ENCODE results near the gene POU3F4.

The POU3F4 gene

GRCh38 chrX:83508006-83508405 is at the start of gene POU3F4:
Gene POU3F4, plus strand, starts transcription at chrX:83508290. Its CDS starts 35 bp downstream, at chrX:83508325.
- DNase-seq = no peak

GRCh38 chrX:83469551-83469950 is 38.5 kb upstream of the POU3F4 start:
- peak; percentile 26 for DNase-seq

GRCh38 chrX:83495898-83496297 is 12.2 kb upstream of the POU3F4 start:
- no peak for DNase-seq

- no peak for DNase-seq
Measured at GRCh38 chrX:83501003-83501402, 7.1 kb upstream of the POU3F4 start.

DNA sequence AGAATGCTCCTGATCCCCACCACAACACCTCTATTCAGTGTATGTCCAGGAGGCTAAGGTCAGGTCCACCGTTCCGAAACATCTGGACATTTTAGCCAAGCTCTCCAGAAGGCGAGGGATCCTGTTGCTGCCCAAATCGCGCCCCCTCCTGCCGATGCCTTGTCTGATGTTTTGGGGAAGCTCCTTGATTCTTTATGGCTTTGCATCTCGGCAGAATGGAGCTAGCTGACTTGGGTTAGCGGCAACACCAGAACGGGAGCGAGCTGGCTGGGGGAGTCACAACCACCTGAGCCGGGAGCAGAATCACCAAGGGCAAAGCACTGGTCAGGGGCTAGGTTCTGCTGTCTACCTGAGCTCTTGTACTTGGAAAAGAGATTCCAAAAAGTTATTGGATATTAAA is 6.6 kb upstream of the POU3F4 start:
- no peak for DNase-seq

- no peak for DNase-seq
Measured at GRCh38 chrX:83504721-83505479, 3.2 kb upstream of the POU3F4 start.

DNA sequence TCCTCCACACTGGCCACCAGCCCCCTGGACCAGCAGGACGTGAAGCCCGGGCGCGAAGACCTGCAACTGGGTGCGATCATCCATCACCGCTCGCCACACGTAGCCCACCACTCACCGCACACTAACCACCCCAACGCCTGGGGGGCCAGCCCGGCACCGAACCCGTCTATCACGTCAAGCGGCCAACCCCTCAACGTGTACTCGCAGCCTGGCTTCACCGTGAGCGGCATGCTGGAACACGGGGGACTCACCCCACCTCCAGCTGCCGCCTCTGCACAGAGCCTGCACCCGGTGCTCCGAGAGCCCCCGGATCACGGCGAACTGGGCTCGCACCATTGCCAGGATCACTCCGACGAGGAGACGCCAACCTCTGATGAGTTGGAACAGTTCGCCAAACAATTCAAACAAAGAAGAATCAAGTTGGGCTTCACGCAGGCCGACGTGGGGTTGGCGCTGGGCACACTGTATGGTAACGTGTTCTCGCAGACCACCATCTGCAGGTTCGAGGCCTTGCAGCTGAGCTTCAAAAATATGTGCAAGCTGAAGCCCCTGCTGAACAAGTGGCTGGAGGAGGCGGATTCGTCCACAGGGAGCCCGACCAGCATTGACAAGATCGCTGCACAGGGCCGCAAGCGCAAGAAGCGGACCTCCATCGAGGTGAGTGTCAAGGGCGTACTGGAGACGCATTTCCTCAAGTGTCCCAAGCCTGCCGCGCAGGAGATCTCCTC is 600 bp downstream of the POU3F4 start:
- no peak for DNase-seq

DNA sequence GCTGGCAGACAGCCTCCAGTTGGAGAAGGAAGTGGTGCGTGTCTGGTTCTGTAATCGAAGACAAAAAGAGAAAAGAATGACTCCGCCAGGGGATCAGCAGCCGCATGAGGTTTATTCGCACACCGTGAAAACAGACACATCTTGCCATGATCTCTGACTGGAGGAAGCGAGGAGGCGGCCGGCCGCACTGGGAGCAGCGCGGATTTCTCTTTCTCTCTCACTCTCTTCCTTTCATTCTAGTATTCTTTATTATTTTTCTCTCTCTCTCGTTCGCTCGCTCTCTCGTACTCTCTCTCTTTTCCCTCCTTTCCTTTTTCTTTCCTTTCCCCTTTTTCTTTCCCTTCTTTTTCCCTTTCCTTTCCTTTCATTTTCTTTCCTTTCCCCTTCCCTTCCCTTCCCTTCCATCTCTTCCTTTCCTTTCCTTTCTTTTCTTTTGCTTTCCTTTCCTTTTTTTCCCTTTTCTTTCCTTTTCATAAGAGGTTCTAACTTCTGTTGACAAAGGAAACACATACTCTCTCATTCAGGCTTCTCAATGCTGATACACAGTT is 1.2 kb downstream of the POU3F4 start:
- no peak for DNase-seq

DNA sequence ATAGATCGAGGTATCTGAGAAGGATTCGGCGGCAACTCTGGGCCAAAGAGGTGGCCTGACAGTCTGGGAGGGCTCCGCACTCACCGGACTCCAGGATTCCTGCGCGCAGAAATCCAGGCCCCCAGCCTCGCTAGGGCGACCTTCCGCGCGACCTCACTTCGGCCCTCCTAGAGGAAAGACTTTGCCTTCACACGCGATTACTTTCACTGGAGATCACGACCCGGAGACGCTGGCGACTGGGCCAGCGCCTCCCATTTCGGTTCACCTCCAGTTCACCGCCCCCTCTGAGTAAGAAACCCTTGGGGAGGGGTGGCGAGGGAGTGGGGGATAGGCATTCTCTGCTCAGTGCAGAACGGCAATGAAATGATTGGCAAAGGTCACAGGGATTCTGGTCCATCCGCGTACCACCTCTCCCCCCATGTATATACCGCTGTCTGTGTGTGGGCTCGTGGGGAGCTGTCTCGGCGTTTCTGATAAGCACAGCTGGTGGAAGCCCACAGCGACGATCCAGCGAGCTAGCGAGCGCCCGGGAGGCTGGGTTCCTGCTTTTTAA is 2.5 kb downstream of the POU3F4 start:
- no peak for DNase-seq

DNA sequence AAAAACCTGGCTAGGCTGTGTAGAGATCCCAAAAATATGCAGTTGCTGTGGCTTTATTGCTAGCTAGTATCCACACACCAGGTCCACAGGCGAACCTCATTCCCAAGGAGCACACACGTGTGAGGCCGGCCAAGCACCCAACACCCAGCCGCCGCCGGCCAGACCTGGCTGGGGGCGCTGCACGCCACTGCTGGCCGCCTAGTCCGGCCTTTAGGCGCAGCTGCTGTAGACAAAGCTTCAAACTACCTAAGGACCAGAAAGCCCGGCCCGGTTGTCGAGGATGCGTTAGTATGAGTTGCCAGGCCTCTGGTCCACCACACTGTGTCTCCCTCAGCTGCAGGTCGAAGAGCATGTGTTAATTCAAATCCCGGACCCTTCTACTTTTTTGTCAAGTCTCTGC is 3.1 kb downstream of the POU3F4 start:
- no peak for DNase-seq

DNA sequence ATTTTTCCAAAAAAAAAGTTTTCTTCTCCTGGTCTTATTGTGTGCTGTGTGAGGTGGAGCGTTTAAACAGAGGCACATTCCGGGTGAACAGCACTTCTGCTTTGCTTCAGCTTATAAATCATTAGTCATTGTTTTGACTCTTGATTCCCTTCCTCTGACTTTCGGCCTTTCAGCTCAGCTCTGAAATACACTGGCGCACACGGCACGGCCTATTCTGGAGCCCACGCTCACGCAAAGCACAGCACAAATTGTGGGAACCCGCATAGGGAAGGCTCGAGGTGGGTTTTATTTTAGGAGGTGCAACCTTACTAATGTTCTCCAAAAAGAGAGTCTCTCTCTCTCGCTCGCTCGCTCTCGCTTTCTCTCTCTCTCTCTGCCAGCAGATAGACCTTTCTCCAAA is 4.0 kb downstream of the POU3F4 start:
- DNase-seq = no peak

GRCh38 chrX:83516597-83516996 is 8.5 kb downstream of the POU3F4 start:
- no peak for DNase-seq

- DNase-seq = no peak
Measured at GRCh38 chrX:83521905-83522304, 13.8 kb downstream of the POU3F4 start.

GRCh38 chrX:83529950-83530349 is 21.9 kb downstream of the POU3F4 start:
- no peak for DNase-seq

- DNase-seq = no peak
Measured at GRCh38 chrX:83535417-83536196, 27.5 kb downstream of the POU3F4 start.
